Neural cell (in vitro differentiated cells): ENCODE data around the gene TBCA. TPM values are rescaled to one million over a fixed set of nuclear protein-coding genes. Genes with fewer than 3 reads are reported as not detected.

ENCODE experiments used
- H2AFZ ChIP-seq: fragments of 200-600, 300-800 bp; sonication (generic), shearing (Covaris generic); 2 replicates; pipeline ENCODE4 v1.6.0; 2014; ENCODE audit warnings: low read depth, mild to moderate bottlenecking, antibody characterized with exemption, low read length, moderate library complexity
- H3F3A ChIP-seq: fragments of 200-600 bp; shearing (Covaris generic); 2 replicates; pipeline ENCODE4 v1.6.1; 2016; ENCODE audit warnings: mild to moderate bottlenecking, moderate library complexity, mixed read lengths, antibody characterized with exemption, low read length; ENCODE audit not compliant: insufficient read depth, poor library complexity, severe bottlenecking
- H3K27ac ChIP-seq: fragments of 200-600, 300-800 bp; sonication (generic), shearing (Covaris generic); 2 replicates; pipeline ENCODE4 v1.5.1; 2014; ENCODE audit warnings: mild to moderate bottlenecking, low read length, moderate library complexity
- H3K27me3 ChIP-seq: fragments of 300-800, 200-600 bp; sonication (generic), shearing (Covaris generic); 2 replicates; pipeline ENCODE4 v1.6.0; 2014; ENCODE audit warnings: mild to moderate bottlenecking, low read depth, low read length, moderate library complexity; ENCODE audit not compliant: insufficient read depth
- H3K36me3 ChIP-seq: fragments of 300-800, 200-600 bp; sonication (generic), shearing (Covaris generic); 2 replicates; pipeline ENCODE4 v1.5.1; 2014; ENCODE audit warnings: mild to moderate bottlenecking, antibody characterized with exemption, low read length, moderate library complexity; ENCODE audit not compliant: insufficient read depth
- H3K4me2 ChIP-seq: fragments of 300-800, 200-600 bp; sonication (generic), shearing (Covaris generic); 2 replicates; pipeline ENCODE4 v1.6.0; 2014; ENCODE audit warnings: mild to moderate bottlenecking, low read length
- H3K4me3 ChIP-seq: fragments of 300-800, 200-600 bp; sonication (generic), shearing (Covaris generic); 2 replicates; pipeline ENCODE4 v1.5.1; 2014; ENCODE audit warnings: mild to moderate bottlenecking, low read length, moderate library complexity
- H3K79me2 ChIP-seq: fragments of 200-600 bp; shearing (Covaris generic); replicated peaks from 2 replicates; pipeline ENCODE4 v1.6.0; 2014; ENCODE audit warnings: mild to moderate bottlenecking, low read length, moderate library complexity; ENCODE audit not compliant: insufficient read depth
- H3K9ac ChIP-seq: fragments of 300-800, 200-600 bp; sonication (generic), shearing (Covaris generic); 2 replicates; pipeline ENCODE4 v1.6.1; 2016; ENCODE audit warnings: mild to moderate bottlenecking, low read length, mixed read lengths
- H3K9me2 ChIP-seq: fragments of 200-600 bp; shearing (Covaris generic); 2 replicates; pipeline ENCODE4 v1.6.1; 2016; ENCODE audit warnings: mild to moderate bottlenecking, low read length, mixed read lengths; ENCODE audit not compliant: insufficient read depth
- H3K9me3 ChIP-seq: fragments of 200-600, 300-800 bp; sonication (generic), shearing (Covaris generic); 2 replicates; pipeline ENCODE4 v1.6.1; 2016; ENCODE audit warnings: mild to moderate bottlenecking, mixed run types, low read length, moderate library complexity, mixed read lengths
- H4K20me1 ChIP-seq: fragments of 200-600 bp; shearing (Covaris generic); 2 replicates; pipeline ENCODE4 v1.6.1; 2016; ENCODE audit warnings: mild to moderate bottlenecking, mixed run types; ENCODE audit not compliant: insufficient read depth
- CTCF ChIP-seq: fragments of 450-650 bp; IDR thresholded peaks from 2 replicates; pipeline ENCODE4 v1.5.1; 2014; ENCODE audit warnings: antibody characterized with exemption, mild to moderate bottlenecking, moderate library complexity; ENCODE audit not compliant: poor library complexity, severe bottlenecking
- EP300 ChIP-seq: fragments of 450-650 bp; conservative IDR thresholded peaks from 2 replicates; pipeline ENCODE4 v1.6.1; 2014; ENCODE audit warnings: antibody characterized with exemption, mild to moderate bottlenecking, moderate library complexity; ENCODE audit not compliant: poor library complexity, severe bottlenecking
- EZH2 ChIP-seq: fragments of 200-600, 300-800 bp; shearing (Covaris generic), sonication (generic); IDR thresholded peaks from 2 replicates; pipeline ENCODE4 v1.6.1; 2014; ENCODE audit warnings: antibody characterized with exemption, low read length, borderline replicate concordance, mild to moderate bottlenecking; ENCODE audit not compliant: insufficient read depth, poor library complexity, severe bottlenecking
- MXI1 ChIP-seq: fragments of 450-650 bp; conservative IDR thresholded peaks from 2 replicates; pipeline ENCODE4 v1.6.1; 2014; ENCODE audit warnings: antibody characterized with exemption, mild to moderate bottlenecking; ENCODE audit not compliant: poor library complexity, severe bottlenecking
- POLR2AphosphoS5 ChIP-seq: IDR thresholded peaks from 2 replicates; pipeline ENCODE4 v1.6.1; 2012
- RAD21 ChIP-seq: fragments of 450-650 bp; conservative IDR thresholded peaks from 2 replicates; pipeline ENCODE4 v1.6.1; 2014; ENCODE audit warnings: antibody characterized with exemption, mild to moderate bottlenecking, moderate library complexity
- REST ChIP-seq: IDR thresholded peaks from 2 replicates; pipeline ENCODE4 v1.6.1; 2012; ENCODE audit warnings: borderline replicate concordance
- SMC3 ChIP-seq: fragments of 450-650 bp; conservative IDR thresholded peaks from 2 replicates; pipeline ENCODE4 v1.6.1; 2014; ENCODE audit warnings: antibody characterized with exemption, mild to moderate bottlenecking, moderate library complexity; ENCODE audit not compliant: poor library complexity
- TAF1 ChIP-seq: IDR thresholded peaks from 2 replicates; pipeline ENCODE4 v1.6.1; 2012; ENCODE audit warnings: low read depth
- polyA plus RNA-seq: library from polyadenylated mRNA; depleted of rRNA; stranded (reverse); fragments of >200 nt; gene quantifications from 2 replicates; pipeline ENCODE4 v1.2.3, GENCODE V29; 2014

The TBCA gene
- polyA plus RNA-seq, 1 donor from 2014 or later, result 481 TPM

GRCh38 chr5:77643654-77644370, 132.3 kb downstream of the TBCA start:
- Histone ChIP-seq H2AFZ (no peak overlapping the region), H4K20me1 (no peaks in the 10 kb centered on the region), H3F3A (no peaks in the 10 kb centered on the region), H3K79me2 (no peaks in the 10 kb centered on the region), H3K9ac (no peak overlapping the region), H3K9me3 (no peaks in the 10 kb centered on the region), H3K9me2 (no peaks in the 10 kb centered on the region), H3K36me3 (no peaks in the 10 kb centered on the region), H3K4me2 (no peak overlapping the region), H3K4me3 (no peak overlapping the region), H3K27me3 (peaks cover 97% of the 10 kb centered on the region), H3K27ac (no peak overlapping the region)
- no peak for TF ChIP-seq MXI1
- no peak for TF ChIP-seq TAF1
- peak; percentile 48 for TF ChIP-seq POLR2AphosphoS5
- no peak for TF ChIP-seq SMC3
- TF ChIP-seq REST, result no peak

- H3K27ac ChIP-seq, result no peak overlapping the region
- H3K27me3 ChIP-seq, result peaks cover 97% of the 10 kb centered on the region
- no peaks in the 10 kb centered on the region for H3K36me3 ChIP-seq
- H2AFZ ChIP-seq, result no peak overlapping the region
- no peak overlapping the region for H3K9ac ChIP-seq
- no peaks in the 10 kb centered on the region for H3K9me3 ChIP-seq
- H4K20me1 ChIP-seq, result no peaks in the 10 kb centered on the region
- no peak overlapping the region for H3K4me2 ChIP-seq
- no peak for TF ChIP-seq POLR2AphosphoS5
- TF ChIP-seq RAD21, result no peak
- TF ChIP-seq EP300, result no peak
- TF ChIP-seq CTCF, result no peak
- no peak for TF ChIP-seq EZH2
- no peak for TF ChIP-seq REST
- TF ChIP-seq TAF1, result no peak
- no peak for TF ChIP-seq MXI1
- TF ChIP-seq SMC3, result no peak
- no peaks in the 10 kb centered on the region for H3K9me2 ChIP-seq
- no peaks in the 10 kb centered on the region for H3K79me2 ChIP-seq
- H3F3A ChIP-seq, result no peaks in the 10 kb centered on the region
- H3K4me3 ChIP-seq, result no peak overlapping the region
Measured at GRCh38 chr5:77642738-77643653, 133.1 kb downstream of the TBCA start.
